ENCODE measurements around the gene LGSN. TPM values are rescaled to one million over a fixed set of nuclear protein-coding genes. Genes with fewer than 3 reads are reported as not detected.
A peak's percentile ranks its signal among the peaks of the same experiment; 100 is the strongest.

Gene LGSN
- total and polyA plus RNA-seq, 2 experiments from 2014 or later = 2.6 to 4.1 TPM

DNA sequence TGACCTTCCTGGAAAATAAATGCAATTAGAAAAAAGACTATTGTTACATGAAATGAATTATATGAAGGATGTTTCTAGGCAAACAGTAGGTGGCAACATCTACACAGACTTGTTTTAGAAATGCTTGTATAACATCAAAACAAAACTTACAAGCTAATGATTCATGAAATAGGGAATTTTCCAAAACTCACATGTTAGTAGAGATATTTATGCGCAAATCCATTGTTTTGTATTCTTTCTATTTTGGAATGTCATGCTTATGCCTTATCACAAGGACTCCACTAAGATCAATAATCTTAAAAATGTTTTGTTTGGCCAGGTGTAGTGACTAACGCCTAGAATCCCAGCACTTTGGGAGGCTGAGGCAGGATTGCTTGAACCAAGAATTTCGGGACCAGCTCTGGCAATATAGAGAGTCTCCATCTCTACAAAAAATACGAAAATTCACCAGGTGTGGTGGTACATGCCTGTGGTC, 32.3 kb upstream of the LGSN start:
- H3K4me1 ChIP-seq (ENCODE audit: insufficient read depth) = peaks cover 9% of the 10 kb centered on the region
- H3K9me3 ChIP-seq (ENCODE audit: low read depth) = no peaks in the 10 kb centered on the region
- no peak overlapping the region for H2AFZ ChIP-seq
- no peaks in the 10 kb centered on the region for H3K36me3 ChIP-seq (replicated peaks; ENCODE audit: insufficient read depth, low read depth)
- peak overlapping the region; percentile 15 for H3K27ac ChIP-seq
- H3K79me2 ChIP-seq = no peaks in the 10 kb centered on the region
- no peaks in the 10 kb centered on the region for H4K20me1 ChIP-seq (ENCODE audit: insufficient read depth, poor library complexity, severe bottlenecking)
- no peaks in the 10 kb centered on the region for H3K27me3 ChIP-seq
- peak; percentile 33 for DNase-seq (ENCODE audit: low spot score)
- H3K4me2 ChIP-seq = no peak overlapping the region
- H3K9me2 ChIP-seq (replicated peaks; ENCODE audit: insufficient read depth) = no peaks in the 10 kb centered on the region
- 76% methylated on average over 4 of the region's 4 CpGs for WGBS (ENCODE audit: low lambda C conversion rate, missing lambda C conversion rate)
- TF ChIP-seq EZH2phosphoT487 (IDR thresholded peaks at IDR 0.05; ENCODE audit: low read depth, severe bottlenecking, unreplicated experiment) = no peak
- TF ChIP-seq, protein P1, sequence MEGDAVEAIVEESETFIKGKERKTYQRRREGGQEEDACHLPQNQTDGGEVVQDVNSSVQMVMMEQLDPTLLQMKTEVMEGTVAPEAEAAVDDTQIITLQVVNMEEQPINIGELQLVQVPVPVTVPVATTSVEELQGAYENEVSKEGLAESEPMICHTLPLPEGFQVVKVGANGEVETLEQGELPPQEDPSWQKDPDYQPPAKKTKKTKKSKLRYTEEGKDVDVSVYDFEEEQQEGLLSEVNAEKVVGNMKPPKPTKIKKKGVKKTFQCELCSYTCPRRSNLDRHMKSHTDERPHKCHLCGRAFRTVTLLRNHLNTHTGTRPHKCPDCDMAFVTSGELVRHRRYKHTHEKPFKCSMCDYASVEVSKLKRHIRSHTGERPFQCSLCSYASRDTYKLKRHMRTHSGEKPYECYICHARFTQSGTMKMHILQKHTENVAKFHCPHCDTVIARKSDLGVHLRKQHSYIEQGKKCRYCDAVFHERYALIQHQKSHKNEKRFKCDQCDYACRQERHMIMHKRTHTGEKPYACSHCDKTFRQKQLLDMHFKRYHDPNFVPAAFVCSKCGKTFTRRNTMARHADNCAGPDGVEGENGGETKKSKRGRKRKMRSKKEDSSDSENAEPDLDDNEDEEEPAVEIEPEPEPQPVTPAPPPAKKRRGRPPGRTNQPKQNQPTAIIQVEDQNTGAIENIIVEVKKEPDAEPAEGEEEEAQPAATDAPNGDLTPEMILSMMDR (IDR thresholded peaks at IDR 0.05; ENCODE audit: poor library complexity) = peak; percentile 55
- no peak overlapping the region for H3K4me3 ChIP-seq

DNA sequence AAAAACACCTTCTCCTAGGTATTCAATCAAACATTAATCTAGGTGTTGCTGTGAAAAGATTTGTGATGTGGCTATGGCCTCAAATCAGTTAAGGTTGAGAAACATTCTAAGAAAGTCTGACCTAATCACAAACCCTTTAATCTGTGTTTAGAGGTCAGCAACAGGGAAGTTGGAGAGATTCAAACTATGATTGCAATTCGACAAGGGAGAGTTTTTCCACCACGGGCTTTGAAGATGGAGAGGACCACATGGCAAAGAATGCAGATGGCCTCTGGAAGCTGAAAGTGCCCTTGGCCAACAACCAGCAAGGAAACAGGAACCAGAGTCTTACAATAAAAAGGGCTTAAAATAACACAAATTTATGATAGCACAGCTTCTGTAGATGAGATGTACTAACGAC, 29.6 kb upstream of the LGSN start:
- no peak for DNase-seq (ENCODE audit: low spot score)
- H3K27me3 ChIP-seq = no peaks in the 10 kb centered on the region
- H3K9me2 ChIP-seq (replicated peaks; ENCODE audit: insufficient read depth) = no peaks in the 10 kb centered on the region
- no peak overlapping the region for H3K4me3 ChIP-seq
- WGBS (ENCODE audit: low lambda C conversion rate, missing lambda C conversion rate) = 51% methylated on average over 3 of the region's 3 CpGs
- no peaks in the 10 kb centered on the region for H3K9me3 ChIP-seq (ENCODE audit: low read depth)
- no peak overlapping the region for H2AFZ ChIP-seq
- no peaks in the 10 kb centered on the region for H4K20me1 ChIP-seq (ENCODE audit: insufficient read depth, poor library complexity, severe bottlenecking)
- H3K4me2 ChIP-seq = no peak overlapping the region
- H3K36me3 ChIP-seq (replicated peaks; ENCODE audit: insufficient read depth, low read depth) = no peaks in the 10 kb centered on the region
- peak overlapping the region; percentile 45 for H3K27ac ChIP-seq
- TF ChIP-seq EZH2phosphoT487 (IDR thresholded peaks at IDR 0.05; ENCODE audit: low read depth, severe bottlenecking, unreplicated experiment) = no peak
- TF ChIP-seq, protein P1 (IDR thresholded peaks at IDR 0.05; ENCODE audit: poor library complexity) = no peak
- TF ChIP-seq EZH2 (IDR thresholded peaks at IDR 0.05; ENCODE audit: borderline replicate concordance) = no peak
- H3K79me2 ChIP-seq = no peaks in the 10 kb centered on the region
- peaks cover 9% of the 10 kb centered on the region for H3K4me1 ChIP-seq (ENCODE audit: insufficient read depth)

DNA sequence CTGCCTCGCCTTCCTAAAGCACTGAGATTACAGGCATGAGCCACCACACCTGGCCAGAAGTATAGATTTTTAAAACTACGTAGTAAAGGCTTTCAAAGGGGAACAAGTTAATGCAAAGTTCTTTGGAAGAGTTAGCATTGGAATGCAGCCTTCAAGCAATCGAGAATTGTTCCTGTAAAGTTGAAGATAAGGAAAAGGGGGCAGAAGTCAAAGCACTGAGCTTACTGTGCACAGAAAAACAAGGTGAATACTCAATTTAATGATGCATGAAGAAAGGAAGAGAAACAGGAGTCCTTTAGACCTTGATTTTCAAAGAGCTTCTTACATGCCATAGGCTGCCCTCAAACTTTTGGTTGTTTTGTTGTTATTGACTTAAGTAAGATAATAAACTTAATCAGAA, 29.1 kb upstream of the LGSN start:
- no peak overlapping the region for H2AFZ ChIP-seq
- H3K4me3 ChIP-seq = no peak overlapping the region
- no peaks in the 10 kb centered on the region for H3K27me3 ChIP-seq
- TF ChIP-seq EZH2phosphoT487 (IDR thresholded peaks at IDR 0.05; ENCODE audit: low read depth, severe bottlenecking, unreplicated experiment) = no peak
- no peak for TF ChIP-seq EZH2 (IDR thresholded peaks at IDR 0.05; ENCODE audit: borderline replicate concordance)
- TF ChIP-seq, protein P1 (IDR thresholded peaks at IDR 0.05; ENCODE audit: poor library complexity) = no peak
- no peaks in the 10 kb centered on the region for H3K9me3 ChIP-seq (ENCODE audit: low read depth)
- H3K79me2 ChIP-seq = no peaks in the 10 kb centered on the region
- no peak for DNase-seq (ENCODE audit: low spot score)
- H3K4me1 ChIP-seq (ENCODE audit: insufficient read depth) = peaks cover 7% of the 10 kb centered on the region
- no peaks in the 10 kb centered on the region for H3K9me2 ChIP-seq (replicated peaks; ENCODE audit: insufficient read depth)
- WGBS (ENCODE audit: low lambda C conversion rate, missing lambda C conversion rate) = 41% methylated on average over 3 of the region's 3 CpGs
- peak overlapping the region; percentile 30 for H3K4me2 ChIP-seq
- H3K36me3 ChIP-seq (replicated peaks; ENCODE audit: insufficient read depth, low read depth) = no peaks in the 10 kb centered on the region
- no peaks in the 10 kb centered on the region for H4K20me1 ChIP-seq (ENCODE audit: insufficient read depth, poor library complexity, severe bottlenecking)
- H3K27ac ChIP-seq = peak overlapping the region; percentile 45

DNA sequence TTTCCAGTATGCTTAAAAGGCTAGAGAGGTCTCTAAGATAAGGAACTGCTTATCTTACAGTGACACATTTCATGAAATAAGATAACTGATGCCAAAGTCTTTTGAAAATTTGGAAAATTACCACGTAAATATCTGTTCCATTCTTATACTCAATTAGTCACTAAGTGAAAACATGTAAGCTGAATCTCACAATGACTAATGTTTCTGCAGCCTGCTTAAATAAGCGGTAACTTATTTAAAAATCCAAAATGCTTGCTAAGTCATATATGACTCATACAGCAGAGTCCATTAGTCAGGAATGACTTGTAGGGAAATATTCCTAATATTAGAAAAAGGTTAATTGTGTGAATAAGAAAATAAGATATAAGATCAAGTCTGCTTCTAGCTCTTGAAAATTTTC, 27.8 kb upstream of the LGSN start:
- H3K4me2 ChIP-seq = peak overlapping the region; percentile 30
- 57% methylated on average over 2 of the region's 2 CpGs for WGBS (ENCODE audit: low lambda C conversion rate, missing lambda C conversion rate)
- H4K20me1 ChIP-seq (ENCODE audit: insufficient read depth, poor library complexity, severe bottlenecking) = no peaks in the 10 kb centered on the region
- H2AFZ ChIP-seq = no peak overlapping the region
- H3K9me3 ChIP-seq (ENCODE audit: low read depth) = no peaks in the 10 kb centered on the region
- no peaks in the 10 kb centered on the region for H3K79me2 ChIP-seq
- H3K27ac ChIP-seq = peak overlapping the region; percentile 45
- peak; percentile 17 for DNase-seq (ENCODE audit: low spot score)
- H3K4me1 ChIP-seq (ENCODE audit: insufficient read depth) = no peaks in the 10 kb centered on the region
- no peaks in the 10 kb centered on the region for H3K9me2 ChIP-seq (replicated peaks; ENCODE audit: insufficient read depth)
- no peaks in the 10 kb centered on the region for H3K27me3 ChIP-seq
- TF ChIP-seq, protein P1 (IDR thresholded peaks at IDR 0.05; ENCODE audit: poor library complexity) = no peak
- TF ChIP-seq EZH2phosphoT487 (IDR thresholded peaks at IDR 0.05; ENCODE audit: low read depth, severe bottlenecking, unreplicated experiment) (no peak), EZH2 (IDR thresholded peaks at IDR 0.05; ENCODE audit: borderline replicate concordance) (no peak)
- no peaks in the 10 kb centered on the region for H3K36me3 ChIP-seq (replicated peaks; ENCODE audit: insufficient read depth, low read depth)
- H3K4me3 ChIP-seq = peak overlapping the region; percentile 16
